NCI-H146 treated with DMSO at 0.1 percent for 48 hours (cell line): Measurements from ENCODE around the gene WSB2.
"Not testable (repeated sequence)": the region's sequence is repeated elsewhere in the genome, so short reads cannot be mapped to it uniquely, and the experiment has no call there.

Source experiments
- DNase-seq: peaks from one replicate; lab custom pipeline; 2025; ENCODE audit not compliant: unreplicated experiment; lab: John Stamatoyannopoulos, UW

Gene WSB2

DNA sequence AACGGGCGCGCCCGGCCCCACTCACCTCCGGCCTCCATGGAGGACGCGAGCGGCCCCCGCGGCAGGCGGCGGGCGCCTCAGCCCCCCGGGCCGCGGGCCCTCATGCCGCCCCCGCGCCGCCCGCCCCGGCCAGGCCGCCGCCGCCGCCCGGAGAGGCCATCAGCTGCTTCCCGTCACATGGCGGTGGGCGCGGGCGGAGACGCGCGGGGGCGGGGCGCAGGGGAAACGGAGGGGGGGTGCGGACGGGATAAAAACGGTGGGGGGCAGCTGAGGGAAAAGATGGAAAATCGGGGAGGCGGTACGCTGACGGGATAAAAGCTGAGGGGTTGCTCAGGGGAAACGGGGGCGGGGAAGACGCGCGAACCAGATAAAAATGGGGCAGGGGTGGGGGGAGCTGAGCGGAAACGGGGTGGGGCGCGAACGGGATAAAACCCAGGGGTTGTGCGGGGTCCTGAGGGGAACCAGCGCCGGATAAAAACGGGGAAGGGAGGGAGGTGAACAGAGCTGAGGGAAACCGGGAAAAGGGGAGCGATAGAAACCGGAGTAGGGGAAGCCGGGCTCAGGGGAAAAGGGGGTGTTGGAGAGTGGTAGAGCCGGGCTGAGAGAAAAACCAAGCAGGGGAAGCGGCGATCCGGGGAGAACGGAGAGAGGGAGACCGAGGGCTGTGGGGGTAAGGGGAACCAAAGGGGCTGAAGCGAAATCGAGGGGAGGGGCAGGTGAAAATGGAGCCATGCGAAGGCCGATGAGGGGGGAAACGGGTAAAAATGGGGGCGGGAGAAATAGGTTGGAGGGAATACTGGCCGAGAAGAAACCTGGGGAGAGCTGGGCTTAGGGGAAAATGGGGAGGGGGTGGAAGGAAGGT, at the start of gene WSB2:
Gene WSB2 (minus strand): TSS at position 169 of the 862 bp plus-strand sequence. CDS start 131 bp downstream, at position 38.
- DNase-seq = peak; percentile 32

DNA sequence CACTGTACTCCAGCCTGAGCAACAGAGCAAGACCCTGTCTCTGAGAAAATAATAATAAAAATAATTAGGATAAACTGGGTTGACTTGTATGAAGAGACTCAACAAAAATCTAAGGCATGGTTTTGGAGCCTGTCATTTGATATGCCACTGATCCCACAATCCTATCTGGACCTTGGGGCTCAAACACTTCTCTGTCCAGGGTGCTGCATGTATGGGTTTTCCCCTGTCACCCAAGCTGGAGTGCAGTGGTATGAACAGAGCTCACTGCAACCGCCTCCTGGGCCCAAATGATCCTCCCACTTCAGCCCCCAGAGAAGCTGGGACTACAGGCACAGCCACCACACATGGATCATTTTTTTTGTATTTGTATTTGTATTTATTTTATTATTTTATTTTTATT, 48.1 kb upstream of the WSB2 start:
- no peak for DNase-seq

- no peak for DNase-seq
Observed at GRCh38 chr12:118107694-118108093, 46.7 kb upstream of the WSB2 start.

GRCh38 chr12:118107011-118107410, 46.0 kb upstream of the WSB2 start:
- DNase-seq = no peak

DNA sequence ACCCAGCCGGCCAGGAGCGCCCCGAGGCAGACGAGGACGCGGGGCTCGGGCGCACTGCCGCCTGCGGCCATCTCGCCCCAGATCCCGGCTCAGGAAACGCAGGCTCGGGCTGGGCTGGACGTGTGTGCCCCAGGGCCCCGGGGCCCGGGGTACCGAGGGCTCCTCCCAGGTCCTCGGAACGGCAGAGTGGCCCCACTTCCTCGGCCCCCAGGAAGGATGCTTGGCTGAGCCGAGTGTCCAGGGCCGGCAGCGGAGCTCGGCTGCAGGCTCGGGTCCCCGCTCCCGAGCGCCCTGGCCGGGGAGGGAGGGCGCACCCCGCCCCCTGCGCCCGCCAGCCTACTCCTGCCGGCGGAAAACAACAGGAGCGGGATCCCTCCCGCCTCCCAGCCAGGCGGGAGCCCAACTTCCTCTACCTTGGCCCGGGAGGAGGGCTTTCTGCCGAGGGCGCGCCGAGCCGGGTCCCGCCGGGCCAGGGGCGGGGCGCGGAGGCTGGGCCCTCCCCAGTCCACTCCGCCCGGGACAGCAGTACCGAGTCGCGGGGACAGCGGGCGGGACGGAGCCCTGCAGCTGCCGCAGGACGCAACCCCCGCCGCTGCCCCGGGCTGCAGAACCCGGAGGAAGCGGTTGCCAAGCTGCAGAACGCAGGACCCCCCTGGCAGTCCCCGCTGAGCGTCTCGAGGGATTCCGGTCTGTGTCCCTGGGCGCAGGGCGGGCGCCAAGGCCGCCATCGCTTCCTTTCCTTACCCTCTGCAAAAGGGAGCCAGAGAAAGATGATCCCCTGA, 42.8 kb upstream of the WSB2 start, which contains the start of gene VSIG10:
Gene VSIG10 (minus strand): TSS at position 411 of the 782 bp plus-strand sequence. CDS start 340 bp downstream, at position 71.
- peak; percentile 78 for DNase-seq

DNA sequence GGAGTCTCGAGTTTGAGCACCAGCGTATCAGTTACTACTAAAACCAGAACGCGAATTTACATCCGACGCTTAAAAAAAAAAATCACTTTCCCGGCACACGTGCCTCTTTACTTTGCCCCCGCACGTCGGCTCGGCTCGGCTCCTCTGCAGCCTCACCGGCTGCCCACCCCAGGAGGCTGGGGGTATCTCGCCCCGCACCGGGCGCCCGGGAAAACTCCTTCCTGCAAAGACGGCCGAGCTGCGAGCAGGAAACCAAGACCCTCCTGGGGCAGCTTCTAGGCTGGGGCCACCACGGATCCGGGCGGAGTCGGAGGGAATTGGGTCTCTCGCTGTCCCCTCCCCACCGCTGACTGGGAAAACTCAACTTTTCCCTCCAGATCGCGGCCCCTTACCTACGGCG, 42.2 kb upstream of the WSB2 start:
- peak; percentile 29 for DNase-seq

DNA sequence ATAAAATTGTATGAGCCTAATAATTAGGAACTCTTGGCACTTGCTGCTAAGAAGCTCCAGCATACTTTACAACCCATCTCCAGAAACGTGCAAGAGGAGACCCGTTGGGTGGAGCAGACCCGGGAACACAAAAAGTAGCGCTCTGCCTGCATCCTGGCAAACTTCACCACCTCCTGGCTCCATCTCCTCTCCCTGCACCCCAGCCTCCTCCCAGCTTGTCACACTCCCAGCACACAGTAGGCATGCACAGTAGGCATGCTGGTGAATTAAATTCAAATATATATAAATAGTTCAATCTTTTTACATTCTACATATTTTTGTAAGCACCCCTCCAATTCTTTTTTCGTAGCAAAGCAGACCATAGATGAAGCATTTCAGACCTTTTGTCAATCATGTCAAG, 41.6 kb upstream of the WSB2 start:
- DNase-seq = no peak

GRCh38 chr12:118102070-118102469, 41.1 kb upstream of the WSB2 start:
- no peak for DNase-seq

GRCh38 chr12:118101051-118101450, 40.1 kb upstream of the WSB2 start:
- DNase-seq = no peak

DNA sequence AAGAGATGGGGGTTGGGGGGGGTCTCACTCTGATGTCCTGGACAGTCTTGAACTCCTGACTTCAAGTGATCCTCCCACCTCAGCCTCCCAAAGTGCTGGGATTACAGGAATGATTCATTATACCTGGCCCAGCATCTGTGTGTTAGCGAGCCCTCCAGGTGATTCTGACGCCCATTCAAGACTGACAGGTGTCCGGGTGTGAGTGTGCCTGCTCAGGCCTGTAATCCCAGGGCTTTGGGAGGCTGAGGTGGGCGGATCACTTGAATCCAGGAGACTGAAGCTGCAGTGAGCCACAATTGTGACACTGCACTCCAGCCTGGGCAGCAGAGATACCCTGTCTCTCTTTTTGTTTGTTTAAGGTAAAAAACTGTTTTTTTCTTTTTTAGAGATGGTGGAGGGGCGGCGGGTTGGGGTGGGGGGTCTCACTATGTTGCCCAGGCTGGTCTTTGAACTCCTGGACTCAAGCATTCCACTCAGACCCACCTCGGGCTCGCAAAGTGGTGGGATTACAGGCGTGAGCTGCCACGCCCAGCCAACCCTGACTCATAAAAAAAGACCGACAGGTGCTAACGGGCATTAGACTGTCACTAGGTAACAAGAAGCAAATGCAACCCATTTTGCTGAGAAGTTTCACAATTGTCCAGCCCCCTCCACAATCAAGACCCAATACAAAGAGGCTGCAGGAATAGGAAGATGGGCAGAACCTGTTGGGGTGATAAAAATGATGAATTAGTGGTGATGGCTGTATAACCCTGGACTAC, 38.1 kb upstream of the WSB2 start:
- peak; percentile 70 for DNase-seq

DNA sequence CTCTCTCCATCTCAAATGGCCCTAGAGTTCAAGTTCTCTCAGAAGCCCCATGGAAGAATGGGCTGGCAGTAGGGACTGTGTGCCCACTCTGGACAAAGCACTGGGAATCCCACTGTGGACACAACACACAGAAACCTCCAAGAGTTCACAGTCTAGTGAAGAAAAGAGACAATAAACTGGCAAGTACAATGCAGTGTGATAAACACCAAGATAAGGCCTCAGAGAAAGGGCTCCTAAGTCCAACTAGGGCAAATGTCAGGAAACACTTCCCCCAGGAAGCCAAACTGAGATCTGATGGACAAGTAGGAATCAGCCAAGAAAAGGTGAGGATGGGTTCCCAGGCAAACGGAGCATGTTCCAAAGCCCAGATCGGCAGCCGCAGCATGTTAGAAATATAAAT, 37.4 kb upstream of the WSB2 start:
- DNase-seq = no peak

GRCh38 chr12:118094039-118094438, 33.1 kb upstream of the WSB2 start:
- DNase-seq = no peak

- no peak for DNase-seq
Observed at GRCh38 chr12:118089782-118090181, 28.8 kb upstream of the WSB2 start.

- no peak for DNase-seq
Observed at GRCh38 chr12:118082161-118082560, 21.2 kb upstream of the WSB2 start.

DNA sequence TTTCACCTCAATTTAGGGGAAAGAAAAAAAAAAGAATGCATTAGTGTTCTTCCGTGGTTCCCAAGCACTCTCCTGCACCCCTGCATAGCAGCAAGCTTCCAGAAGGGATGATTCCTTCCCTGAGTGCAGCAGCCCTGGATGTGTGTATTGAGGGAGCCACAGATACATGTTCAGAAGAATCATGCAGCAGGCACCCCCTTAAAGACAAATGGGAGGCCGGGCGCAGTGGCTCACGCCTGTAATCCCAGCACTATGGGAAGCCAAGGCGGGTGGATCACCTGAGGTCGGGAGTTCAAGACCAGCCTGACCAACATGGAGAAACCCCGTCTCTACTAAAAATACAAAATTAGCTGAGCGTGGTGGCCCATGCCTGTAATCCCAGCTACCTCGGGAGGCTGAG, 20.5 kb upstream of the WSB2 start:
- DNase-seq = not testable (repeated sequence)

- DNase-seq = no peak
Observed at GRCh38 chr12:118073768-118074167, 12.8 kb upstream of the WSB2 start.

GRCh38 chr12:118070650-118071049, 9.7 kb upstream of the WSB2 start:
- no peak for DNase-seq

DNA sequence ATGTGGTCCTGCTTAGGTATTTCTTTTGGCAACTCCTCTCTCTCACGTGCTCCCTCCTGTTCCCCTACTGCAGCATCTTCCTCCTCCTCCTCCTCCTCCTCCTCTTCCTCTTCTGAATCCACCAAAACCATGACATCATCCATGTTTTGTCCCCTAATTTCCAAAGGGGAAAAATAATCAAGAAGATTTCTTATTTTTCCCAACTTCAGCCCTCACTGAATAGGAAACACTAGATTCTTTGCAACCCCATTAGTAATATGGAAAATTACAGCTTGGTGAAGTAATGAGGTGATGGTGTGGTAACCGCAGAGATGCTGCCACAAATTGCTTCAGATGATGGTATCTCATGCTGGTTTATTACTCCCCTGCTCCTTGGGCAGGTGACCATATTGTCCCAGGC, 7.5 kb upstream of the WSB2 start:
- no peak for DNase-seq

DNA sequence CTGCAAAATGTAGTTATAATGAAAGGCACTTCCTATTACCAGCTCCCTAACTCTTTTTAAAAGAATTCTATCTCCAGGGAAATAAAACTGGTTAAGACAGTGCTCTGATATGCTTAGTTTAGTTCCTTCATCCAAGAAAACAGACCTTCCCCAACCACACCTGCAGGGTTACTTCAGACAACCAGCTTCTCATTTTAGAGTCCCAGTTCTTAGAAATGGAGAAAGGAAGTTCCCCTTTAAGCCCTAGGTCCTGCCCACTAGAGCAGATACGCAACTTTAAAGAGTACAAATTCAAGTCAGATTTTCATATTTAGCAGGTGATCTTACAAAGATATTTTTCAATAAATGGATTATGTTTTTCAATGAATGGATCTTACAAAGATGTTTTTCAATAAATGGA, 4.4 kb upstream of the WSB2 start:
- no peak for DNase-seq

- no peak for DNase-seq
Observed at GRCh38 chr12:118064608-118065007, 3.6 kb upstream of the WSB2 start.
